Skeletal muscle cell (primary cell): ENCODE measurements around the gene PGM1.

ENCODE experiments used
- DNase-seq: peaks from one replicate; pipeline ENCODE4 v3.0.0-alpha.2; 2010; ENCODE audit warnings: low read depth
- H3K4me3 ChIP-seq: 2 replicates; pipeline ENCODE4 v1.5.1; 2011; ENCODE audit warnings: low read depth, mild to moderate bottlenecking, control low read depth, low read length, moderate library complexity

Gene PGM1

GRCh38 chr1:63683759-63684158 is 90.5 kb downstream of the PGM1 start:
- DNase-seq, result no peak

GRCh38 chr1:63686696-63687095 is 93.5 kb downstream of the PGM1 start:
- H3K4me3 ChIP-seq, result no peak overlapping the region
- DNase-seq, result no peak

More at GRCh38 chr1:63683759-63684158, 90.5 kb downstream of the PGM1 start:
- H3K4me3 ChIP-seq, result no peak overlapping the region

- no peak for DNase-seq
- no peak overlapping the region for H3K4me3 ChIP-seq
Measured at GRCh38 chr1:63688302-63688890, 95.2 kb downstream of the PGM1 start.

GRCh38 chr1:63690966-63691700 is 97.9 kb downstream of the PGM1 start:
- DNase-seq, result no peak
- no peak overlapping the region for H3K4me3 ChIP-seq

- peak; percentile 90 for DNase-seq
- H3K4me3 ChIP-seq, result no peak overlapping the region
Measured at GRCh38 chr1:63691701-63692425, 98.7 kb downstream of the PGM1 start.

- no peak for DNase-seq
Measured at GRCh38 chr1:63693944-63694571, 100.8 kb downstream of the PGM1 start.

GRCh38 chr1:63698001-63698838 is 105.0 kb downstream of the PGM1 start:
- no peak for DNase-seq
- H3K4me3 ChIP-seq, result no peak overlapping the region

More at GRCh38 chr1:63693944-63694571, 100.8 kb downstream of the PGM1 start:
- H3K4me3 ChIP-seq, result no peak overlapping the region

- DNase-seq, result no peak
- H3K4me3 ChIP-seq, result no peak overlapping the region
Measured at GRCh38 chr1:63701187-63701586, 108.0 kb downstream of the PGM1 start.

GRCh38 chr1:63703701-63704107 is 110.5 kb downstream of the PGM1 start:
- H3K4me3 ChIP-seq, result no peak overlapping the region
- no peak for DNase-seq

- no peak overlapping the region for H3K4me3 ChIP-seq
- no peak for DNase-seq
Measured at GRCh38 chr1:63704443-63704842, 111.2 kb downstream of the PGM1 start.

GRCh38 chr1:63705078-63705477 is 111.9 kb downstream of the PGM1 start:
- DNase-seq, result no peak
- no peak overlapping the region for H3K4me3 ChIP-seq

GRCh38 chr1:63709267-63709828 is 116.1 kb downstream of the PGM1 start:
- DNase-seq, result no peak
- no peak overlapping the region for H3K4me3 ChIP-seq
